Measurements from ENCODE around the gene VAV2. TPM values are rescaled to one million over a fixed set of nuclear protein-coding genes. Genes with fewer than 3 reads are reported as not detected.

Gene VAV2
- total and polyA plus RNA-seq, 12 donors: 3.3 to 96.2 (median 31.2) TPM

DNA sequence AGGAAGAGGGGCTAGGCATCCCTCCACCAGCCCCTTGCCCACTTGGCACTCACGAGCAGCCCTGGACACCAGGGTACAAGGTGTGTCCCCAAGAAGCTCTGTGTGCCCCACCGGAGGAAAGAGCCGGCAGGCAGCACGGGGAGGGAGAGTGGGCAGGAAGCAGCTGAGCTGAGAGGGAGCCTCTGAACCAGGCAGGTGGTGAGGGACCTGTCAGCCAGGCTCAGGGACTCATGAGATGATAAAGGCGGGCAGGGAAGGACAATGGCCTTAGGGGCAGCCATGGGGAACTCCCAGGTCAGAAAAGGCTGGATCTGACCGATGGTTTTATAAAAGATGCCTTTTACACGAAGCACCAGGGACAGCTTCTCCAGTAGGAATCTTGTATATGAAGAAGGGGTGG is 112.0 kb downstream of the VAV2 start:
- Histone ChIP-seq H3K4me1 (replicated peaks in 1 of 2) (peaks cover 11 to 68% of the 10 kb centered on the region in 2 donors), H3K27ac (peak overlapping the region in 2 of 5 donors; percentile 29 to 78), H3K27me3 (no peaks in the 10 kb centered on the region), H3K9me3 (replicated peaks in 1 of 3) (no peaks in the 10 kb centered on the region), H3K36me3 (replicated peaks in 1 of 2) (no peaks in the 10 kb centered on the region), H3K4me3 (no peak overlapping the region)
- WGBS, 4 donors: 40 to 59% (median 56%) methylated on average over 7 of the region's 7 CpGs
- intact Hi-C loops (cut with DNase I): no loop called here
- TF ChIP-seq POLR2A (IDR thresholded peaks at IDR 0.05): no peak
- no peak for TF ChIP-seq CTCF (IDR thresholded peaks at IDR 0.05)
- DNase-seq: no peak

- Histone ChIP-seq H3K27me3 (no peaks in the 10 kb centered on the region), H3K4me1 (replicated peaks in 1 of 2) (peaks cover 7 to 68% of the 10 kb centered on the region in 2 donors), H3K27ac (peak overlapping the region in 1 of 5 donors; percentile 78), H3K4me3 (no peak overlapping the region), H3K36me3 (replicated peaks in 1 of 2) (no peaks in the 10 kb centered on the region), H3K9me3 (replicated peaks in 1 of 3) (no peaks in the 10 kb centered on the region)
- no peak for DNase-seq
- TF ChIP-seq CTCF (IDR thresholded peaks at IDR 0.05): no peak
- no peak for TF ChIP-seq POLR2A (IDR thresholded peaks at IDR 0.05)
- intact Hi-C loops (cut with DNase I): no loop called here
- whole genome bisulfite sequencing, 4 donors: 85 to 94% (median 88%) methylated on average over 10 to 11 of the region's 11 CpGs
Observed at GRCh38 chr9:133879615-133880014, 112.5 kb downstream of the VAV2 start.

DNA sequence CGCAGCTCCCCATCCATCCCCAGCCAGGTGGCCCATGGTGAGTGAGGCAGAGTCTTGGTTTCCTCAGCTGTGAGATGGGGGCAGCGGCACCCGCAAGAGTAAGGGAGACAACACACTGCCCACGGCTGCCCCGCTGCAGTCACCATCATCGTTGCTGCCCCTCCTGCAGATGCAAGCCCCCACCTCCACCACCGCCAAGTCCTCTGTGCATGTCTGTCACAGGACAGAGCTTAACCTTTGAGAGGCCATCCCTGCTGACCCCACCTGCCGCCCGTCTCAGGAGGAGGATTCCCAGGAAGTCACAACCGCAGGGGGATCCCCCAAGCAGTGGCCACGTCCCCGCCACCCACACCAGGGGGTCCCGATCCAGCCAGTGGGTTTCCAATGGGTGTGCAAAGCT is 113.7 kb downstream of the VAV2 start:
- H3K27me3 ChIP-seq: no peaks in the 10 kb centered on the region
- no peaks in the 10 kb centered on the region for H3K9me3 ChIP-seq (replicated peaks in 1 of 3)
- H3K27ac ChIP-seq: peak overlapping the region in 1 of 5 donors; percentile 12
- 86 to 96% (median 92%) methylated on average over 7 to 13 of the region's 13 CpGs for WGBS, 4 donors
- intact Hi-C loops (cut with DNase I): no loop called here
- H3K4me3 ChIP-seq: no peak overlapping the region
- peaks cover 18 to 70% of the 10 kb centered on the region in 2 donors for H3K4me1 ChIP-seq (replicated peaks in 1 of 2)
- no peak for DNase-seq
- TF ChIP-seq POLR2A (IDR thresholded peaks at IDR 0.05) (no peak), CTCF (IDR thresholded peaks at IDR 0.05) (no peak)
- no peaks in the 10 kb centered on the region for H3K36me3 ChIP-seq (replicated peaks in 1 of 2)

DNA sequence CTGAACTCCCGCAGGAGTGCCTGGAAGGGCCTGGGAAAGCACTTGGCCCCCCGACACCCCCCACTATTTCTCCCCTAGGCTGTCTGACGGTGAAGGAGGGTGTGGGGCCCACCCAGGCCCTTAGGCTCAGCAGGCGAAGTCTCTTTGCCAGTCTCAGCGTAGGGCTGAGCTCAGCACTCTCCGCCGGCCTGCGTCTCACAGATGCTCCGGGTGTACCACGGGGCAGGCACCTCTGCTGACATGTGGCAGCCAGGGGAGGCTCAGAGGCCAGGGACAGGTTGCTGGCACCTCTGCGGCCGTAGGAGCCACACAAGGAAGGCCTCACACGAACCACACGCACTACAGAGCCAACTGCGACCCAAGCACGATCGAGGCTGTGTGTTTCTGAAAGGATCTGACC is 114.2 kb downstream of the VAV2 start:
- Histone ChIP-seq H3K9me3 (replicated peaks in 1 of 3) (no peaks in the 10 kb centered on the region), H3K27ac (peak overlapping the region in 1 of 5 donors; percentile 12), H3K4me1 (replicated peaks in 1 of 2) (peaks cover 21 to 74% of the 10 kb centered on the region in 2 donors), H3K27me3 (no peaks in the 10 kb centered on the region), H3K36me3 (replicated peaks in 1 of 2) (no peaks in the 10 kb centered on the region), H3K4me3 (no peak overlapping the region)
- DNase-seq: peak in 1 of 7 donors; percentile 72
- intact Hi-C loops (cut with DNase I): no loop called here
- TF ChIP-seq CTCF (IDR thresholded peaks at IDR 0.05): no peak
- no peak for TF ChIP-seq POLR2A (IDR thresholded peaks at IDR 0.05)
- WGBS, 4 donors: 91 to 94% (median 93%) methylated on average over 10 to 17 of the region's 17 CpGs

Measured in adrenal gland (tissue), 12 donors.